Astrocyte (in vitro differentiated cells and primary cell): Measurements from ENCODE around the gene ANTXR1. TPM values are rescaled to one million over a fixed set of nuclear protein-coding genes. Genes with fewer than 3 reads are reported as not detected.

Experiments used
- DNase-seq: peaks from one replicate; pipeline ENCODE4 v3.0.0-alpha.2; 2010; ENCODE audit warnings: low read depth
- FAIRE-seq: peaks from 2 replicates; lab custom pipeline; 2011; peaks lifted over from hg19 to GRCh38; lab: Jason Lieb, UNC
- H2AFZ ChIP-seq: 2 replicates; pipeline ENCODE4 v1.6.0; 2012; ENCODE audit warnings: low read depth, low read length, inconsistent platforms
- H3K27ac ChIP-seq: 2 replicates; pipeline ENCODE4 v1.5.1; 2011; ENCODE audit warnings: low read depth, low read length, inconsistent platforms
- H3K27me3 ChIP-seq: 2 replicates; pipeline ENCODE4 v1.6.0; 2011; ENCODE audit warnings: low read length, inconsistent platforms; ENCODE audit not compliant: insufficient read depth
- H3K36me3 ChIP-seq: 2 replicates; pipeline ENCODE4 v1.5.1; 2011; ENCODE audit warnings: low read length, inconsistent platforms; ENCODE audit not compliant: insufficient read depth
- H3K4me1 ChIP-seq: 2 replicates; pipeline ENCODE4 v1.5.1; 2011; ENCODE audit warnings: low read length, inconsistent platforms; ENCODE audit not compliant: insufficient read depth
- H3K4me2 ChIP-seq: 2 replicates; pipeline ENCODE4 v1.6.0; 2012; ENCODE audit warnings: low read length, inconsistent platforms
- H3K4me3 ChIP-seq: 2 replicates; pipeline ENCODE4 v1.5.1; 2011; ENCODE audit warnings: low read depth, mild to moderate bottlenecking, low read length, inconsistent platforms; ENCODE audit not compliant: insufficient read depth
- H3K79me2 ChIP-seq: 2 replicates; pipeline ENCODE4 v1.6.0; 2012; ENCODE audit warnings: mild to moderate bottlenecking, low read length, inconsistent platforms; ENCODE audit not compliant: insufficient read depth
- H3K9ac ChIP-seq: 2 replicates; pipeline ENCODE4 v1.6.0; 2012; ENCODE audit warnings: mild to moderate bottlenecking, low read length, inconsistent platforms
- H3K9me3 ChIP-seq: 2 replicates; pipeline ENCODE4 v1.5.1; 2012; ENCODE audit warnings: low read depth, mild to moderate bottlenecking, low read length, inconsistent platforms; ENCODE audit not compliant: insufficient read depth
- H4K20me1 ChIP-seq: 2 replicates; pipeline ENCODE4 v1.6.0; 2012; ENCODE audit warnings: low read length, inconsistent platforms; ENCODE audit not compliant: insufficient read depth
- H3K27ac Mint-ChIP-seq: one replicate; pipeline ENCODE4 v1.8.0; 2021; ENCODE audit warnings: mild to moderate bottlenecking, mixed read lengths; ENCODE audit not compliant: unreplicated experiment
- H3K27me3 Mint-ChIP-seq: one replicate; pipeline ENCODE4 v1.8.0; 2021; ENCODE audit warnings: low read depth, mixed read lengths; ENCODE audit not compliant: unreplicated experiment
- H3K36me3 Mint-ChIP-seq: one replicate; pipeline ENCODE4 v1.8.0; 2021; ENCODE audit warnings: low read depth, mixed read lengths; ENCODE audit not compliant: unreplicated experiment
- H3K4me1 Mint-ChIP-seq: one replicate; pipeline ENCODE4 v1.8.0; 2021; ENCODE audit warnings: low read depth, mixed read lengths; ENCODE audit not compliant: unreplicated experiment
- H3K4me3 Mint-ChIP-seq: one replicate; pipeline ENCODE4 v1.8.0; 2021; ENCODE audit warnings: mild to moderate bottlenecking, moderate library complexity, mixed read lengths; ENCODE audit not compliant: unreplicated experiment
- H3K9me3 Mint-ChIP-seq: one replicate; pipeline ENCODE4 v1.8.0; 2021; ENCODE audit warnings: mild to moderate bottlenecking, mixed read lengths; ENCODE audit not compliant: unreplicated experiment
- EZH2 ChIP-seq: IDR thresholded peaks from 2 replicates; pipeline ENCODE4 v1.6.1; 2012; ENCODE audit warnings: mild to moderate bottlenecking, low read length, inconsistent platforms; ENCODE audit not compliant: insufficient read depth
- total RNA-seq: library from RNA; stranded (reverse); gene quantifications from 2 replicates; pipeline ENCODE4 v1.2.1, GENCODE V29; 2021
- TF ChIP-seq, protein P1 (sequence below): IDR thresholded peaks from 2 replicates; pipeline ENCODE4 v1.5.1; 2011; ENCODE audit warnings: low read depth, mild to moderate bottlenecking, inconsistent platforms, low read length, moderate library complexity; ENCODE audit not compliant: insufficient read depth

ANTXR1 gene
- total RNA-seq, 1 donor from 2014 or later: 67.8 TPM

DNA sequence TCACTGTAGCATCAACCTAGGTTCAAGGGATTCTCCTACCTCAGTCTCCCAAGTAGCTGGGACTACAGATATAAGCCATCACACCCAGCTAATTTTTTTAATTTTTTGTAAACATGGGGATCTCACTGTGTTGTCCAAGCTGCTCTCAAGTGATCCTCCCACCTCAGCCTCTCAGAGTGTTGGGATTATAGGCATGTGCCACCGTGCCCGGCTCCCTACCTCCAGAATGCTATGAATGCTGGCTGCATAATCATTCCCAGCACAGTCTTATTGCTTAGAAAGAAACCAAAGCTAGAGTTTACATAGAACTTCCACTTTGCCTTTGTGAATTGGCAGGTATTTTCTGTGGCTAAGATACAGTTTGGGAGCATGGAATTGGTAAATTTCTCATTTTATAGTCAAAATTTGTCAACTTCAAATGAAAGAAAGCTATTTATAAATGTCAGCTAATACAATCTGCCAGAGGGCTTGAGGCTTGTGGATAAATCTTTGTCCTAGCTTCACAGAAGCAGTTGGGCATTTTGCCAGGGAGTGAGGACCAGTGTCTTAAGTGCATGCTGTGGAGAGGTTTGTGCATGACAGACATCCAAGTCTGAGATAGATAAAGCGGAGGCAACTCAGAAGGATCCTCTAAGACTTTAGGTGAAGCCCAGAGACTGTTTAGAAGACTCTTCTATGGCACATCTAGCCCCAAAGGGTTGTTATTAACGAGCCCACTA lies 175.4 kb downstream of the ANTXR1 start:
- H3K27me3 ChIP-seq: no peaks in the 10 kb centered on the region
- no peak overlapping the region for H2AFZ ChIP-seq
- no peaks in the 10 kb centered on the region for H3K9me3 ChIP-seq
- DNase-seq (no peak), FAIRE-seq (no peak)
- Mint-ChIP-seq H3K9me3 (peaks cover 3% of the 10 kb centered on the region), H3K36me3 (peaks cover 30% of the 10 kb centered on the region), H3K27ac (no peak overlapping the region), H3K27me3 (peaks cover 7% of the 10 kb centered on the region), H3K4me1 (peaks cover 24% of the 10 kb centered on the region), H3K4me3 (no peak overlapping the region)
- no peaks in the 10 kb centered on the region for H4K20me1 ChIP-seq
- H3K27ac ChIP-seq: no peak overlapping the region
- H3K4me1 ChIP-seq: peaks cover 7% of the 10 kb centered on the region
- TF ChIP-seq EZH2: no peak
- TF ChIP-seq, protein P1, sequence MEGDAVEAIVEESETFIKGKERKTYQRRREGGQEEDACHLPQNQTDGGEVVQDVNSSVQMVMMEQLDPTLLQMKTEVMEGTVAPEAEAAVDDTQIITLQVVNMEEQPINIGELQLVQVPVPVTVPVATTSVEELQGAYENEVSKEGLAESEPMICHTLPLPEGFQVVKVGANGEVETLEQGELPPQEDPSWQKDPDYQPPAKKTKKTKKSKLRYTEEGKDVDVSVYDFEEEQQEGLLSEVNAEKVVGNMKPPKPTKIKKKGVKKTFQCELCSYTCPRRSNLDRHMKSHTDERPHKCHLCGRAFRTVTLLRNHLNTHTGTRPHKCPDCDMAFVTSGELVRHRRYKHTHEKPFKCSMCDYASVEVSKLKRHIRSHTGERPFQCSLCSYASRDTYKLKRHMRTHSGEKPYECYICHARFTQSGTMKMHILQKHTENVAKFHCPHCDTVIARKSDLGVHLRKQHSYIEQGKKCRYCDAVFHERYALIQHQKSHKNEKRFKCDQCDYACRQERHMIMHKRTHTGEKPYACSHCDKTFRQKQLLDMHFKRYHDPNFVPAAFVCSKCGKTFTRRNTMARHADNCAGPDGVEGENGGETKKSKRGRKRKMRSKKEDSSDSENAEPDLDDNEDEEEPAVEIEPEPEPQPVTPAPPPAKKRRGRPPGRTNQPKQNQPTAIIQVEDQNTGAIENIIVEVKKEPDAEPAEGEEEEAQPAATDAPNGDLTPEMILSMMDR: no peak
- H3K9ac ChIP-seq: no peak overlapping the region
- H3K36me3 ChIP-seq: peaks cover 11% of the 10 kb centered on the region
- no peak overlapping the region for H3K4me2 ChIP-seq
- no peak overlapping the region for H3K4me3 ChIP-seq
- no peaks in the 10 kb centered on the region for H3K79me2 ChIP-seq

DNA sequence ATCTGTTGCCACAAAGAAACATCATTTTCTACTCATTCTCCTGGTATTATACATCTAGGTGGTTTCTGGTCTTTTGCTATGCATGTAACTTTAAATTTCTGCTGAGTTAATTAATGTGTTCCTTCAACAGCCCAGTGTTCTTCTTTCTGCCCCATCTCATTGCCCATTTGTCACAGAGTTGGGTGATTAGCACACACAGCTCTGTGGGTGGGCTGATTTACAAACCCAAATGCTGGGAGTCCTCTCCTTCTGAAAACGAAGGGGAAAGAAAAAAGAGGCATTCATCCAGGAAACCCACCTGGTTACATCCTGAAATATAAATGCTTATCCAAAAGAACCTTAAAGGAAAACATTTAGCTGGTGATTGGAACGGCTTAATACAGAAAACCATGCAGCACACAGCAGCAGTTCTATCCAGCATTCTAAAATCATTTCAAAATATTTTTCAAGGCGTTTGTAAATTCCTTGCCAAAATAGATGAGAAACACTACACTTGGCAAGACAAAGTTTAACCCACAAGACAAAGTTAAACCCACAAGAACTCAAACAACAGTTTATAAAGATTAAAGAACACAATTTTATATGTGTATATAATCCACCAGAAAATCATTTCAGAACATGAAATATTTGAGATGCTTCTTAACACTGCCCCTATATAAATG lies 177.9 kb downstream of the ANTXR1 start:
- Mint-ChIP-seq H3K9me3 (peaks cover 3% of the 10 kb centered on the region), H3K27me3 (peaks cover 7% of the 10 kb centered on the region), H3K4me1 (peaks cover 16% of the 10 kb centered on the region), H3K27ac (no peak overlapping the region), H3K36me3 (peaks cover 29% of the 10 kb centered on the region), H3K4me3 (no peak overlapping the region)
- no peak overlapping the region for H3K9ac ChIP-seq
- FAIRE-seq (peak; percentile 37), DNase-seq (no peak)
- peaks cover 9% of the 10 kb centered on the region for H3K36me3 ChIP-seq
- no peaks in the 10 kb centered on the region for H3K9me3 ChIP-seq
- no peak overlapping the region for H3K4me2 ChIP-seq
- H4K20me1 ChIP-seq: no peaks in the 10 kb centered on the region
- no peak overlapping the region for H2AFZ ChIP-seq
- H3K27me3 ChIP-seq: no peaks in the 10 kb centered on the region
- H3K4me3 ChIP-seq: no peak overlapping the region
- TF ChIP-seq, protein P1: no peak
- TF ChIP-seq EZH2: no peak
- H3K79me2 ChIP-seq: no peaks in the 10 kb centered on the region
- H3K4me1 ChIP-seq: peaks cover 4% of the 10 kb centered on the region
- H3K27ac ChIP-seq: no peak overlapping the region

DNA sequence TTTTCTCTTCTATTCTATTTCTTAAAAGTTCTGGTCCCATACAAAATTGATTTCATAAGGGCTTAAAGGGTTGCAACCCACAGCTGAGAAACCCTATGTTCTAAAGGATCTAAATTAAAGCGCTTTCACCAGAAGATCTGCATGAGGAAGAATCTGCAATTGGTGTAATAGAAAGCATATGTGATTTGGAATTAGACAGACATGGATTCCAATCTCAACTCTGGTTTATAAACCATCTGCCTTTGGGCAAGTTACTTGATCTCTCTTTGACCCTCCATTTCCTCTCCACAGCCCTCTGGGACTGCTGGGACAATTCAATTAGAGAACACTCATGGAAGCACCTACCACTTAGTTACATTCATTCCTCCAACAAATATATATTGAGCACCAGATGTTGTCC lies 178.7 kb downstream of the ANTXR1 start:
- Mint-ChIP-seq H3K27ac (no peak overlapping the region), H3K36me3 (peaks cover 32% of the 10 kb centered on the region), H3K9me3 (peaks cover 3% of the 10 kb centered on the region), H3K4me3 (no peak overlapping the region), H3K4me1 (peaks cover 15% of the 10 kb centered on the region), H3K27me3 (peaks cover 7% of the 10 kb centered on the region)
- Histone ChIP-seq H3K9me3 (no peaks in the 10 kb centered on the region), H3K27ac (no peak overlapping the region), H3K4me1 (peaks cover 1% of the 10 kb centered on the region), H3K79me2 (no peaks in the 10 kb centered on the region), H3K36me3 (peaks cover 9% of the 10 kb centered on the region), H3K4me3 (no peak overlapping the region), H3K9ac (no peak overlapping the region), H3K4me2 (no peak overlapping the region), H2AFZ (no peak overlapping the region), H3K27me3 (no peaks in the 10 kb centered on the region), H4K20me1 (no peaks in the 10 kb centered on the region)
- TF ChIP-seq EZH2: no peak
- TF ChIP-seq, protein P1: no peak
- no peak for DNase-seq
- FAIRE-seq: no peak
